Endodermal cell (in vitro differentiated cells): ENCODE results near the gene TAF3. TPM values are rescaled to one million over a fixed set of nuclear protein-coding genes. Genes with fewer than 3 reads are reported as not detected.
"Not testable (repeated sequence)": the region's sequence is repeated elsewhere in the genome, so short reads cannot be mapped to it uniquely, and the experiment has no call there.

Source experiments
- DNase-seq: peaks from one replicate; pipeline ENCODE4 v3.0.0-alpha.2; 2017
- H3K27ac ChIP-seq: 2 replicates; pipeline ENCODE4 v1.5.1; 2013; ENCODE audit warnings: mild to moderate bottlenecking, low read depth, low read length, moderate library complexity
- H3K27me3 ChIP-seq: 2 replicates; pipeline ENCODE4 v1.6.1; 2013; ENCODE audit warnings: mild to moderate bottlenecking, low read length, moderate library complexity; ENCODE audit not compliant: insufficient read depth, control insufficient read depth, poor library complexity, severe bottlenecking
- H3K36me3 ChIP-seq: 2 replicates; pipeline ENCODE4 v1.7.0; 2013; ENCODE audit warnings: mild to moderate bottlenecking, low read length, moderate library complexity; ENCODE audit not compliant: control insufficient read depth, insufficient read depth
- H3K4me1 ChIP-seq: one replicate; pipeline ENCODE4 v1.7.0; 2013; ENCODE audit warnings: low read length; ENCODE audit not compliant: control insufficient read depth, insufficient read depth
- H3K4me3 ChIP-seq: 2 replicates; pipeline ENCODE4 v1.5.1; 2013; ENCODE audit warnings: mild to moderate bottlenecking, low read length, moderate library complexity
- H3K9ac ChIP-seq: 2 replicates; pipeline ENCODE4 v1.6.1; 2013; ENCODE audit warnings: mild to moderate bottlenecking, low read length, moderate library complexity; ENCODE audit not compliant: poor library complexity, severe bottlenecking; ENCODE audit errors: extremely low read depth
- H3K9me3 ChIP-seq: 2 replicates; pipeline ENCODE4 v1.6.1; 2013; ENCODE audit warnings: mild to moderate bottlenecking, low read length, moderate library complexity; ENCODE audit not compliant: control insufficient read depth
- H3K27ac Mint-ChIP-seq: 2 replicates; pipeline ENCODE4 v1.8.0; 2020; ENCODE audit warnings: mixed read lengths
- H3K27me3 Mint-ChIP-seq: 2 replicates; pipeline ENCODE4 v1.8.0; 2021; ENCODE audit warnings: mild to moderate bottlenecking, mixed read lengths; ENCODE audit not compliant: insufficient read depth
- H3K36me3 Mint-ChIP-seq: 2 replicates; pipeline ENCODE4 v1.8.0; 2020; ENCODE audit warnings: low read depth, mixed read lengths
- H3K4me1 Mint-ChIP-seq: 2 replicates; pipeline ENCODE4 v1.8.0; 2020; ENCODE audit warnings: mixed read lengths
- H3K4me3 Mint-ChIP-seq: 2 replicates; pipeline ENCODE4 v1.8.0; 2020; ENCODE audit warnings: mild to moderate bottlenecking, moderate library complexity, mixed read lengths
- H3K9me3 Mint-ChIP-seq: 2 replicates; pipeline ENCODE4 v1.8.0; 2020; ENCODE audit warnings: mild to moderate bottlenecking, mixed read lengths
- CTCF ChIP-seq: fragments of 200-600 bp; sonication (generic); conservative IDR thresholded peaks from 2 replicates; pipeline ENCODE4 v1.5.0; 2021; ENCODE audit warnings: antibody characterized with exemption, mild to moderate bottlenecking
- WGBS, 2 experiments: methylation state at CpG; one replicate each; pipeline versions ENCODE4 v1.1.5 to v1.1.7; 2013; ENCODE audit warnings: missing lambda C conversion rate in 2 of 2, mixed read lengths in 1 of 2; ENCODE audit not compliant: insufficient coverage in 1 of 2, insufficient read length in 1 of 2; 5-methylcytosine and 5-hydroxymethylcytosine counted together
- total RNA-seq, 2 donors: library from RNA; stranded (reverse); fragmentation: NEBNext Ultra II Directional in 1 of 2; extraction: Animal tissue kit (Norgen Biotek cat#: 25700) in 1 of 2; gene quantifications; 2 replicates in 1 of 2; 3 replicates in 1 of 2; pipeline ENCODE4 v1.2.1, GENCODE V29; 2021

Gene TAF3
- total RNA-seq, 2 donors from 2014 or later = 9.9 to 10.0 TPM

- Histone ChIP-seq H3K27ac (no peak overlapping the region), H3K9ac (no peak overlapping the region), H3K27me3 (peaks cover 26% of the 10 kb centered on the region), H3K4me1 (no peaks in the 10 kb centered on the region), H3K4me3 (no peak overlapping the region), H3K36me3 (no peaks in the 10 kb centered on the region), H3K9me3 (no peaks in the 10 kb centered on the region)
- no peak for TF ChIP-seq CTCF
- peak; percentile 64 for DNase-seq
- H3K27ac Mint-ChIP-seq = peak overlapping the region; percentile 48
- peaks cover 14% of the 10 kb centered on the region for H3K4me1 Mint-ChIP-seq
- no peaks in the 10 kb centered on the region for H3K36me3 Mint-ChIP-seq
- no peak overlapping the region for H3K4me3 Mint-ChIP-seq
- WGBS, 2 experiments = 84 to 92% methylated on average over 14 to 17 of the region's 17 CpGs
- H3K27me3 Mint-ChIP-seq = peaks cover 39% of the 10 kb centered on the region
- no peaks in the 10 kb centered on the region for H3K9me3 Mint-ChIP-seq
These were observed 208.3 kb downstream of the TAF3 start for GRCh38 chr10:8026349-8027259.

GRCh38 chr10:8031211-8031610 lies 212.9 kb downstream of the TAF3 start:
- 96 to 97% methylated on average over 5 of the region's 5 CpGs for whole genome bisulfite sequencing, 2 experiments

GRCh38 chr10:8032558-8032957 lies 214.3 kb downstream of the TAF3 start:
- peaks cover 9% of the 10 kb centered on the region for H3K4me1 ChIP-seq
- no peaks in the 10 kb centered on the region for H3K36me3 ChIP-seq
- WGBS, 2 experiments = 94 to 95% methylated on average over 7 of the region's 7 CpGs
- H3K4me3 ChIP-seq = no peak overlapping the region
- no peak overlapping the region for H3K27ac ChIP-seq
- no peaks in the 10 kb centered on the region for H3K36me3 Mint-ChIP-seq
- no peak overlapping the region for H3K27ac Mint-ChIP-seq
- H3K9ac ChIP-seq = no peak overlapping the region
- H3K9me3 Mint-ChIP-seq = no peaks in the 10 kb centered on the region
- peaks cover 19% of the 10 kb centered on the region for H3K4me1 Mint-ChIP-seq
- no peaks in the 10 kb centered on the region for H3K9me3 ChIP-seq
- peaks cover 82% of the 10 kb centered on the region for H3K27me3 Mint-ChIP-seq
- no peak overlapping the region for H3K4me3 Mint-ChIP-seq
- TF ChIP-seq CTCF = no peak
- H3K27me3 ChIP-seq = peaks cover 75% of the 10 kb centered on the region
- DNase-seq = no peak

More at GRCh38 chr10:8031211-8031610, 212.9 kb downstream of the TAF3 start:
- not testable (repeated sequence) for H3K36me3 Mint-ChIP-seq, H3K4me3 Mint-ChIP-seq, H3K9ac ChIP-seq, H3K9me3 Mint-ChIP-seq, H3K27ac ChIP-seq, H3K9me3 ChIP-seq, H3K36me3 ChIP-seq, H3K4me3 ChIP-seq, H3K27ac Mint-ChIP-seq, DNase-seq, H3K4me1 ChIP-seq
- H3K4me1 Mint-ChIP-seq = peaks cover 21% of the 10 kb centered on the region
- peaks cover 74% of the 10 kb centered on the region for H3K27me3 Mint-ChIP-seq
- peaks cover 62% of the 10 kb centered on the region for H3K27me3 ChIP-seq
